Measurements from ENCODE around the gene CWC27. TPM values are rescaled to one million over a fixed set of nuclear protein-coding genes. Genes with fewer than 3 reads are reported as not detected.
"Not testable (repeated sequence)": the region's sequence is repeated elsewhere in the genome, so short reads cannot be mapped to it uniquely, and the experiment has no call there.

The CWC27 gene
- total RNA-seq, 1 donor from 2014 or later: 21.1 TPM

GRCh38 chr5:64838803-64839202 lies 70.1 kb downstream of the CWC27 start:
- no peak for DNase-seq (ENCODE audit: low spot score)

GRCh38 chr5:64839936-64840335 lies 71.2 kb downstream of the CWC27 start:
- DNase-seq (ENCODE audit: low spot score): no peak

GRCh38 chr5:64840958-64841357 lies 72.2 kb downstream of the CWC27 start:
- DNase-seq (ENCODE audit: low spot score): no peak

GRCh38 chr5:64853777-64854176 lies 85.0 kb downstream of the CWC27 start:
- no peak for DNase-seq (ENCODE audit: low spot score)

- DNase-seq (ENCODE audit: low spot score): no peak
Measured at GRCh38 chr5:64854855-64855254, 86.1 kb downstream of the CWC27 start.

- no peak for DNase-seq (ENCODE audit: low spot score)
Measured at GRCh38 chr5:64859881-64860280, 91.2 kb downstream of the CWC27 start.

GRCh38 chr5:64861281-64861680 lies 92.6 kb downstream of the CWC27 start:
- DNase-seq (ENCODE audit: low spot score): no peak

GRCh38 chr5:64864171-64864570 lies 95.4 kb downstream of the CWC27 start:
- no peak for DNase-seq (ENCODE audit: low spot score)

GRCh38 chr5:64865662-64866061 lies 96.9 kb downstream of the CWC27 start:
- no peak for DNase-seq (ENCODE audit: low spot score)

- DNase-seq (ENCODE audit: low spot score): no peak
Measured at GRCh38 chr5:64869419-64869818, 100.7 kb downstream of the CWC27 start.

- no peak for DNase-seq (ENCODE audit: low spot score)
Measured at GRCh38 chr5:64872044-64872443, 103.3 kb downstream of the CWC27 start.

- DNase-seq (ENCODE audit: low spot score): no peak
Measured at GRCh38 chr5:64873441-64873840, 104.7 kb downstream of the CWC27 start.

- no peak for DNase-seq (ENCODE audit: low spot score)
Measured at GRCh38 chr5:64874753-64875152, 106.0 kb downstream of the CWC27 start.

GRCh38 chr5:64876203-64876602 lies 107.5 kb downstream of the CWC27 start:
- DNase-seq (ENCODE audit: low spot score): no peak

GRCh38 chr5:64880821-64881220 lies 112.1 kb downstream of the CWC27 start:
- DNase-seq (ENCODE audit: low spot score): no peak

GRCh38 chr5:64883912-64884311 lies 115.2 kb downstream of the CWC27 start:
- no peak for DNase-seq (ENCODE audit: low spot score)

- no peak for DNase-seq (ENCODE audit: low spot score)
Measured at GRCh38 chr5:64884541-64884940, 115.8 kb downstream of the CWC27 start.

GRCh38 chr5:64887910-64888309 lies 119.2 kb downstream of the CWC27 start:
- DNase-seq (ENCODE audit: low spot score): no peak

GRCh38 chr5:64895748-64896147 lies 127.0 kb downstream of the CWC27 start:
- DNase-seq (ENCODE audit: low spot score): no peak

- no peak for DNase-seq (ENCODE audit: low spot score)
Measured at GRCh38 chr5:64899838-64900237, 131.1 kb downstream of the CWC27 start.

GRCh38 chr5:64900618-64901017 lies 131.9 kb downstream of the CWC27 start:
- no peak for DNase-seq (ENCODE audit: low spot score)

- not testable (repeated sequence) for DNase-seq (ENCODE audit: low spot score)
Measured at GRCh38 chr5:64907399-64907798, 138.7 kb downstream of the CWC27 start.

- DNase-seq (ENCODE audit: low spot score): no peak
Measured at GRCh38 chr5:64914396-64914795, 145.7 kb downstream of the CWC27 start.

GRCh38 chr5:64918083-64918482 lies 149.4 kb downstream of the CWC27 start:
- no peak for DNase-seq (ENCODE audit: low spot score)

- no peak for DNase-seq (ENCODE audit: low spot score)
Measured at GRCh38 chr5:64921386-64921785, 152.7 kb downstream of the CWC27 start.
